HCT116 (cell line): ENCODE measurements around the gene ELOVL5. TPM values are rescaled to one million over a fixed set of nuclear protein-coding genes. Genes with fewer than 3 reads are reported as not detected.

Source experiments
- ATAC-seq: fragments of 200-7000 bp; cut with Tn5 transposase; 2 replicates; pipeline ENCODE4 v1.9.1; 2020; ENCODE audit warnings: mild to moderate bottlenecking, moderate library complexity
- BruUV-seq: library from RNA; stranded (reverse); fragments of 400-500 nt; replicated peaks from 2 replicates; lab custom pipeline; 2021; lab: Mats Ljungman, UMichigan
- CTCF ChIA-PET: fragments of 300-600 bp; sonication (Branson Sonifier 250); formaldehyde crosslinking; loops from one replicate; lab custom pipeline; 2021; ENCODE audit warnings: antibody characterized with exemption; lab: Charles Lee
- POLR2A ChIA-PET: fragments of 300-600, 350-600 bp; sonication (Branson Sonifier 250); formaldehyde crosslinking; loops from one replicate; lab custom pipeline; 2021; ENCODE audit warnings: antibody characterized with exemption; lab: Charles Lee
- RAD21 ChIA-PET, 2 experiments: fragments of 300-600 bp; sonication (Branson Sonifier 250); formaldehyde crosslinking; loops; one replicate each; lab custom pipeline; 2023; ENCODE audit warnings: low total read pairs in 2 of 2; ENCODE audit not compliant: uncharacterized antibody in 2 of 2, unreplicated experiment in 2 of 2, low non-redundant PET in 1 of 2; lab: Charles Lee
- DNase-seq: peaks from one replicate; pipeline ENCODE4 v3.0.0-alpha.2; 2010; ENCODE audit warnings: low read depth, low spot score
- H2AFZ ChIP-seq: fragments of 200-600 bp; shearing (Covaris generic), sonication (generic); 2 replicates; pipeline ENCODE4 v1.6.1; 2017; ENCODE audit warnings: low read depth, mixed run types, mixed read lengths, antibody characterized with exemption, low read length; ENCODE audit not compliant: poor library complexity, severe bottlenecking
- H3K27ac ChIP-seq: 2 replicates; pipeline ENCODE4 v1.5.1; 2012; ENCODE audit warnings: low read depth, low read length
- H3K27me3 ChIP-seq: fragments of 200-600 bp; sonication (generic); 2 replicates; pipeline ENCODE4 v1.6.1; 2016; ENCODE audit warnings: mixed run types, low read length, mixed read lengths; ENCODE audit not compliant: insufficient read depth
- H3K36me3 ChIP-seq, 2 experiments: fragments of 200-500 bp in 1 of 2; fragments of 200-600 bp in 1 of 2; sonication (Bioruptor generic) in 1 of 2; sonication (generic) in 1 of 2; 2 replicates each; pipeline versions ENCODE4 v1.5.1 to v1.6.1; 2014 to 2016; ENCODE audit warnings: low read length in 2 of 2, inconsistent platforms in 1 of 2, mixed read lengths in 1 of 2, mixed run types in 1 of 2; ENCODE audit not compliant: insufficient read depth in 2 of 2, control insufficient read depth in 1 of 2
- H3K4me1 ChIP-seq, 2 experiments: fragments of 200-600 bp in 1 of 2; sonication (generic) in 1 of 2; 2 replicates each; pipeline versions ENCODE4 v1.5.1 to v1.6.1; 2012 to 2017; ENCODE audit warnings: low read length in 2 of 2, inconsistent platforms in 1 of 2, mild to moderate bottlenecking in 1 of 2, mixed read lengths in 1 of 2, mixed run types in 1 of 2, moderate library complexity in 1 of 2; ENCODE audit not compliant: insufficient read depth in 2 of 2, control insufficient read depth in 1 of 2
- H3K4me2 ChIP-seq: fragments of 200-600 bp; sonication (generic); 2 replicates; pipeline ENCODE4 v1.6.1; 2017; ENCODE audit warnings: mixed run types, low read length, mixed read lengths
- H3K4me3 ChIP-seq, 2 experiments: fragments of 200-600 bp in 1 of 2; sonication (generic) in 1 of 2; replicated peaks in 1 of 2; 2 replicates each; pipeline ENCODE4 v1.5.1; 2011 to 2016; ENCODE audit warnings: low read length in 2 of 2, control low read depth in 1 of 2, low read depth in 1 of 2, mild to moderate bottlenecking in 1 of 2, mixed read lengths in 1 of 2, mixed run types in 1 of 2
- H3K79me2 ChIP-seq: fragments of 200-600 bp; sonication (generic); 2 replicates; pipeline ENCODE4 v1.6.1; 2017; ENCODE audit warnings: mild to moderate bottlenecking, mixed run types, low read length, moderate library complexity, mixed read lengths; ENCODE audit not compliant: insufficient read depth
- H3K9ac ChIP-seq: fragments of 200-600 bp; sonication (generic); 2 replicates; pipeline ENCODE4 v1.6.1; 2016; ENCODE audit warnings: low read length, mixed read lengths
- H3K9me2 ChIP-seq: fragments of 200-600 bp; sonication (generic), shearing (Covaris generic); 2 replicates; pipeline ENCODE4 v1.6.1; 2017; ENCODE audit warnings: mixed run types, mild to moderate bottlenecking, moderate library complexity; ENCODE audit not compliant: insufficient read depth
- H3K9me3 ChIP-seq, 2 experiments: fragments of 200-500 bp in 1 of 2; fragments of 200-600 bp in 1 of 2; sonication (Bioruptor generic) in 1 of 2; sonication (generic) in 1 of 2; 2 replicates each; pipeline ENCODE4 v1.6.1; 2014 to 2017; ENCODE audit warnings: low read length in 2 of 2, mixed read lengths in 2 of 2, inconsistent platforms in 1 of 2, low read depth in 1 of 2, mild to moderate bottlenecking in 1 of 2, mixed run types in 1 of 2, moderate library complexity in 1 of 2; ENCODE audit not compliant: control insufficient read depth in 1 of 2, insufficient read depth in 1 of 2
- H4K20me1 ChIP-seq: fragments of 200-600 bp; sonication (generic), shearing (Covaris generic); 2 replicates; pipeline ENCODE4 v1.6.1; 2017; ENCODE audit warnings: mixed run types, mild to moderate bottlenecking, moderate library complexity; ENCODE audit not compliant: insufficient read depth
- CBX3 ChIP-seq: IDR thresholded peaks from 2 replicates; pipeline ENCODE4 v1.6.1; 2012; ENCODE audit warnings: low read depth
- ELF1 ChIP-seq: IDR thresholded peaks from 2 replicates; pipeline ENCODE4 v1.6.1; 2012; ENCODE audit warnings: low read depth, borderline replicate concordance
- EZH2 ChIP-seq: fragments of 200-600 bp; sonication (generic); IDR thresholded peaks from 2 replicates; pipeline ENCODE4 v1.6.1; 2017; ENCODE audit warnings: antibody characterized with exemption, mixed run types
- EZH2phosphoT487 ChIP-seq: fragments of 200-600 bp; IDR thresholded peaks from 2 replicates; pipeline ENCODE4 v1.6.1; 2018; ENCODE audit warnings: antibody characterized with exemption, borderline replicate concordance
- FOSL1 ChIP-seq: IDR thresholded peaks from 2 replicates; pipeline ENCODE4 v1.6.1; 2012; ENCODE audit warnings: low read depth
- POLR2A ChIP-seq: IDR thresholded peaks from 2 replicates; pipeline ENCODE4 v1.7.0; 2011; ENCODE audit warnings: borderline replicate concordance; ENCODE audit not compliant: insufficient read depth, insufficient read length; ENCODE audit errors: extremely low read depth
- POLR2AphosphoS5 ChIP-seq: IDR thresholded peaks from 2 replicates; pipeline ENCODE4 v1.6.1; 2011; ENCODE audit warnings: mild to moderate bottlenecking, low read depth, low read length, moderate library complexity
- RAD21 ChIP-seq: IDR thresholded peaks from 2 replicates; pipeline ENCODE4 v1.6.1; 2012; ENCODE audit warnings: low read depth, mild to moderate bottlenecking
- SIN3A ChIP-seq: IDR thresholded peaks from 2 replicates; pipeline ENCODE4 v1.6.1; 2012; ENCODE audit warnings: low read depth
- TCF7L2 ChIP-seq: IDR thresholded peaks from 2 replicates; pipeline ENCODE4 v1.7.0; 2011; ENCODE audit warnings: borderline replicate concordance, inconsistent platforms; ENCODE audit not compliant: insufficient read depth, insufficient read length; ENCODE audit errors: extremely low read depth
- ZFX ChIP-seq: fragments of 450-650 bp; IDR thresholded peaks from 2 replicates; pipeline ENCODE4 v1.6.1; 2017
- ZNF274 ChIP-seq: fragments of 200-500 bp; sonication (Bioruptor generic); IDR thresholded peaks from 2 replicates; pipeline ENCODE4 v1.6.1; 2014; ENCODE audit warnings: mild to moderate bottlenecking, low read depth, low read length, inconsistent platforms
- intact Hi-C: fragments of 100-400 bp; cut with micrococcal nuclease; formaldehyde crosslinking; loops from 2 replicates; pipeline ENCODE4 v1.10.0; 2022
- total RNA-seq: library from RNA; stranded (reverse); gene quantifications from one replicate; pipeline ENCODE4 v1.2.1, GENCODE V29; 2021; ENCODE audit not compliant: unreplicated experiment
- TF ChIP-seq, protein P1 (sequence below): IDR thresholded peaks from 2 replicates; pipeline ENCODE4 v1.6.1; 2012
- TF ChIP-seq, protein P2 (sequence below): IDR thresholded peaks from 2 replicates; pipeline ENCODE4 v1.6.1; 2012; ENCODE audit warnings: low read depth
- TF ChIP-seq, protein P3 (sequence below), 3 experiments: fragments of 200-600 bp in 1 of 3; sonication (generic) in 1 of 3; IDR thresholded peaks in 2 of 3; conservative IDR thresholded peaks in 1 of 3; 2 replicates each; pipeline ENCODE4 v1.5.1; 2012 to 2017; ENCODE audit warnings: low read depth in 2 of 3, low read length in 2 of 3, antibody characterized with exemption in 1 of 3, borderline replicate concordance in 1 of 3, control low read depth in 1 of 3, mild to moderate bottlenecking in 1 of 3, mixed read lengths in 1 of 3, mixed run types in 1 of 3, moderate library complexity in 1 of 3; ENCODE audit not compliant: insufficient read depth in 1 of 3
- TF ChIP-seq, protein P4 (sequence below): IDR thresholded peaks from 2 replicates; pipeline ENCODE4 v1.6.1; 2012

The ELOVL5 gene
- total RNA-seq, 1 experiment from 2014 or later = 85.3 TPM

DNA sequence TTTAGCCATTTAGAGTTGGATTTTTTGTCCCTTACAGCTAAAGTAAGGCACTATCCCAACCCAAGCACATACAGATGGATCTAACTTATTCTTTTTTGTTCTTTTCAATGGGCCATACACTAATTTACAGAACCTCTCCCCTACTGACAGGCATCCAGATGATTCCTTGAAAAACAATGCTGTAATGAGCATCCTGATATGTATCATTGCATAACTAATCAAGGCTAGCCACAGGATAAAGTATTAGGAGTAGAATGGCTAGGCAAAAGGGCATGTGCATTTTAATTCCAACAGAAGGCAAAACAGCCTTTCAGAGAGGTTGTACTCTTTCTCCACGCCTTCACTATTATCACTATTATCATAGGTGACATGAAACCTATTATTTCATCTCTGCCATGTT lies 54.1 kb downstream of the ELOVL5 start:
- ATAC-seq (no peak), DNase-seq (no peak)
- Histone ChIP-seq H3K27me3 (no peaks in the 10 kb centered on the region), H2AFZ (no peak overlapping the region), H3K9ac (no peak overlapping the region), H3K9me3 (no peaks in the 10 kb centered on the region), H3K4me2 (no peak overlapping the region), H3K4me1 (no peaks in the 10 kb centered on the region), H3K27ac (no peak overlapping the region), H3K79me2 (peaks cover 37% of the 10 kb centered on the region), H3K9me2 (no peaks in the 10 kb centered on the region), H4K20me1 (no peaks in the 10 kb centered on the region)
- POLR2A ChIA-PET = no interaction called here
- RAD21 ChIA-PET = interaction anchor here in 1 of 2 experiments (0.6 kb wide), 1 partner anchor 53 kb away, joined by 3 read pairs; no protein-coding TSS in a partner anchor
- CTCF ChIA-PET = interaction anchor here (0.7 kb wide), 1 partner anchor 123 kb away, joined by 3 read pairs; no protein-coding TSS in a partner anchor
- TF ChIP-seq POLR2A (no peak), CBX3 (no peak), POLR2AphosphoS5 (no peak), TCF7L2 (no peak), RAD21 (no peak), EZH2 (no peak), FOSL1 (no peak), ZNF274 (no peak), SIN3A (no peak), EZH2phosphoT487 (no peak), ELF1 (no peak), ZFX (no peak)
- TF ChIP-seq, protein P1, sequence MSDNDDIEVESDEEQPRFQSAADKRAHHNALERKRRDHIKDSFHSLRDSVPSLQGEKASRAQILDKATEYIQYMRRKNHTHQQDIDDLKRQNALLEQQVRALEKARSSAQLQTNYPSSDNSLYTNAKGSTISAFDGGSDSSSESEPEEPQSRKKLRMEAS = no peak
- TF ChIP-seq, protein P2, sequence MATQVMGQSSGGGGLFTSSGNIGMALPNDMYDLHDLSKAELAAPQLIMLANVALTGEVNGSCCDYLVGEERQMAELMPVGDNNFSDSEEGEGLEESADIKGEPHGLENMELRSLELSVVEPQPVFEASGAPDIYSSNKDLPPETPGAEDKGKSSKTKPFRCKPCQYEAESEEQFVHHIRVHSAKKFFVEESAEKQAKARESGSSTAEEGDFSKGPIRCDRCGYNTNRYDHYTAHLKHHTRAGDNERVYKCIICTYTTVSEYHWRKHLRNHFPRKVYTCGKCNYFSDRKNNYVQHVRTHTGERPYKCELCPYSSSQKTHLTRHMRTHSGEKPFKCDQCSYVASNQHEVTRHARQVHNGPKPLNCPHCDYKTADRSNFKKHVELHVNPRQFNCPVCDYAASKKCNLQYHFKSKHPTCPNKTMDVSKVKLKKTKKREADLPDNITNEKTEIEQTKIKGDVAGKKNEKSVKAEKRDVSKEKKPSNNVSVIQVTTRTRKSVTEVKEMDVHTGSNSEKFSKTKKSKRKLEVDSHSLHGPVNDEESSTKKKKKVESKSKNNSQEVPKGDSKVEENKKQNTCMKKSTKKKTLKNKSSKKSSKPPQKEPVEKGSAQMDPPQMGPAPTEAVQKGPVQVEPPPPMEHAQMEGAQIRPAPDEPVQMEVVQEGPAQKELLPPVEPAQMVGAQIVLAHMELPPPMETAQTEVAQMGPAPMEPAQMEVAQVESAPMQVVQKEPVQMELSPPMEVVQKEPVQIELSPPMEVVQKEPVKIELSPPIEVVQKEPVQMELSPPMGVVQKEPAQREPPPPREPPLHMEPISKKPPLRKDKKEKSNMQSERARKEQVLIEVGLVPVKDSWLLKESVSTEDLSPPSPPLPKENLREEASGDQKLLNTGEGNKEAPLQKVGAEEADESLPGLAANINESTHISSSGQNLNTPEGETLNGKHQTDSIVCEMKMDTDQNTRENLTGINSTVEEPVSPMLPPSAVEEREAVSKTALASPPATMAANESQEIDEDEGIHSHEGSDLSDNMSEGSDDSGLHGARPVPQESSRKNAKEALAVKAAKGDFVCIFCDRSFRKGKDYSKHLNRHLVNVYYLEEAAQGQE = no peak
- TF ChIP-seq, protein P3, sequence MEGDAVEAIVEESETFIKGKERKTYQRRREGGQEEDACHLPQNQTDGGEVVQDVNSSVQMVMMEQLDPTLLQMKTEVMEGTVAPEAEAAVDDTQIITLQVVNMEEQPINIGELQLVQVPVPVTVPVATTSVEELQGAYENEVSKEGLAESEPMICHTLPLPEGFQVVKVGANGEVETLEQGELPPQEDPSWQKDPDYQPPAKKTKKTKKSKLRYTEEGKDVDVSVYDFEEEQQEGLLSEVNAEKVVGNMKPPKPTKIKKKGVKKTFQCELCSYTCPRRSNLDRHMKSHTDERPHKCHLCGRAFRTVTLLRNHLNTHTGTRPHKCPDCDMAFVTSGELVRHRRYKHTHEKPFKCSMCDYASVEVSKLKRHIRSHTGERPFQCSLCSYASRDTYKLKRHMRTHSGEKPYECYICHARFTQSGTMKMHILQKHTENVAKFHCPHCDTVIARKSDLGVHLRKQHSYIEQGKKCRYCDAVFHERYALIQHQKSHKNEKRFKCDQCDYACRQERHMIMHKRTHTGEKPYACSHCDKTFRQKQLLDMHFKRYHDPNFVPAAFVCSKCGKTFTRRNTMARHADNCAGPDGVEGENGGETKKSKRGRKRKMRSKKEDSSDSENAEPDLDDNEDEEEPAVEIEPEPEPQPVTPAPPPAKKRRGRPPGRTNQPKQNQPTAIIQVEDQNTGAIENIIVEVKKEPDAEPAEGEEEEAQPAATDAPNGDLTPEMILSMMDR (IDR thresholded peaks at IDR 0.05 in 2 of 3, conservative IDR thresholded peaks at IDR 0.05 in 1 of 3; ENCODE audit: borderline replicate concordance in 1 of 3, insufficient read depth in 1 of 3, low read depth in 2 of 3, low read length in 2 of 3) = no peak
- TF ChIP-seq, protein P4, sequence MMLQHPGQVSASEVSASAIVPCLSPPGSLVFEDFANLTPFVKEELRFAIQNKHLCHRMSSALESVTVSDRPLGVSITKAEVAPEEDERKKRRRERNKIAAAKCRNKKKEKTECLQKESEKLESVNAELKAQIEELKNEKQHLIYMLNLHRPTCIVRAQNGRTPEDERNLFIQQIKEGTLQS = no peak
- TF ChIP-seq, all 23 proteins: peak for 0
- intact Hi-C loops = no loop called here
- H3K4me3 ChIP-seq = no peak overlapping the region
- no peaks in the 10 kb centered on the region for H3K36me3 ChIP-seq
- no TSS peak for BruUV-seq
